B cell (primary cell): ENCODE data around the gene DYRK3. TPM values are rescaled to one million over a fixed set of nuclear protein-coding genes. Genes with fewer than 3 reads are reported as not detected.

ENCODE experiments used
- ATAC-seq: fragments of 200-7000 bp; cut with Tn5 transposase; one replicate; pipeline ENCODE4 v1.10.0; 2021; ENCODE audit warnings: low read depth, mild to moderate bottlenecking, moderate number of reproducible peaks, moderate library complexity
- CTCF ChIA-PET: fragments of 350-600 bp; sonication (Branson Sonifier 250); formaldehyde crosslinking; loops from one replicate; lab custom pipeline; 2021; ENCODE audit warnings: antibody characterized with exemption, inconsistent platforms; lab: Charles Lee
- POLR2A ChIA-PET: fragments of 350-600 bp; sonication (Branson Sonifier 250); formaldehyde crosslinking; loops from one replicate; lab custom pipeline; 2021; ENCODE audit warnings: antibody characterized with exemption; lab: Charles Lee
- DNase-seq: peaks from one replicate; pipeline ENCODE4 v3.0.0; 2013
- H2AFZ ChIP-seq: 2 replicates; pipeline ENCODE4 v1.6.1; 2012; ENCODE audit warnings: mild to moderate bottlenecking, low read depth, low read length; ENCODE audit not compliant: insufficient read depth, poor library complexity, severe bottlenecking
- H3K27ac ChIP-seq, 2 donors: 1 replicate in 1 of 2; 2 replicates in 1 of 2; pipeline ENCODE4 v1.5.1; 2012 to 2013; ENCODE audit warnings: low read length in 2 of 2, mild to moderate bottlenecking in 2 of 2, moderate library complexity in 1 of 2
- H3K27me3 ChIP-seq, 4 experiments: fragments of 200-600 bp in 1 of 4; sonication (generic) in 1 of 4; replicated peaks in 1 of 4; 1 replicate in 2 of 4; 2 replicates in 2 of 4; pipeline versions ENCODE4 v1.6.1 to v1.7.0; 2013 to 2016; ENCODE audit warnings: low read length in 3 of 4, mild to moderate bottlenecking in 2 of 4, mixed read lengths in 1 of 4, moderate library complexity in 1 of 4; ENCODE audit not compliant: insufficient read depth in 4 of 4, control insufficient read depth in 3 of 4; ENCODE audit errors: control extremely low read depth in 1 of 4
- H3K36me3 ChIP-seq, 2 experiments: replicated peaks in 1 of 2; 1 replicate in 1 of 2; 2 replicates in 1 of 2; pipeline versions ENCODE4 v1.6.1 to v1.7.1; 2013; ENCODE audit warnings: low read length in 1 of 2; ENCODE audit not compliant: insufficient read depth in 2 of 2, control insufficient read depth in 1 of 2; ENCODE audit errors: control extremely low read depth in 1 of 2, extremely low read depth in 1 of 2
- H3K4me1 ChIP-seq, 2 donors: fragments of 200-600 bp in 1 of 2; sonication (generic) in 1 of 2; 1 replicate in 1 of 2; 2 replicates in 1 of 2; pipeline versions ENCODE4 v1.5.1 to v1.6.1; 2013 to 2017; ENCODE audit warnings: low read length in 2 of 2; ENCODE audit not compliant: control insufficient read depth in 2 of 2, insufficient read depth in 2 of 2
- H3K4me2 ChIP-seq: replicated peaks from 2 replicates; pipeline ENCODE3; 2012; ENCODE audit warnings: mild to moderate bottlenecking, low read depth, low read length; ENCODE audit not compliant: poor library complexity, severe bottlenecking
- H3K4me3 ChIP-seq, 5 experiments: fragments of 200-600 bp in 1 of 5; sonication (generic) in 1 of 5; 1 replicate in 3 of 5; 2 replicates in 2 of 5; pipeline versions ENCODE4 v1.5.1 to v1.7.0; 2011 to 2016; ENCODE audit warnings: low read length in 4 of 5, mild to moderate bottlenecking in 4 of 5, low read depth in 2 of 5, control low read depth in 1 of 5, moderate library complexity in 1 of 5; ENCODE audit not compliant: insufficient read depth in 1 of 5; ENCODE audit errors: control extremely low read depth in 1 of 5, extremely low read depth in 1 of 5
- H3K79me2 ChIP-seq: fragments of 200-600 bp; sonication (generic); one replicate; pipeline ENCODE4 v1.6.0; 2016; ENCODE audit warnings: low read length; ENCODE audit not compliant: control insufficient read depth, insufficient read depth
- H3K9ac ChIP-seq: fragments of 200-600 bp; sonication (generic); 2 replicates; pipeline ENCODE4 v1.6.1; 2017; ENCODE audit warnings: mild to moderate bottlenecking, low read length, moderate library complexity
- H3K9me3 ChIP-seq, 3 donors: one replicate each; pipeline versions ENCODE4 v1.6.1 to v1.7.1; 2013; ENCODE audit warnings: low read length in 2 of 3; ENCODE audit not compliant: control insufficient read depth in 2 of 3, insufficient read depth in 1 of 3; ENCODE audit errors: control extremely low read depth in 1 of 3
- H4K20me1 ChIP-seq: 2 replicates; pipeline ENCODE4 v1.6.0; 2012; ENCODE audit warnings: mild to moderate bottlenecking, low read length; ENCODE audit not compliant: insufficient read depth, control insufficient read depth, poor library complexity, severe bottlenecking
- H3K27ac Mint-ChIP-seq: one replicate; pipeline ENCODE4 v1.8.0; 2021; ENCODE audit warnings: mixed read lengths
- H3K27me3 Mint-ChIP-seq: one replicate; pipeline ENCODE4 v1.8.0; 2021; ENCODE audit warnings: mixed read lengths
- H3K4me1 Mint-ChIP-seq: one replicate; pipeline ENCODE4 v1.8.0; 2021; ENCODE audit warnings: mixed read lengths
- H3K4me3 Mint-ChIP-seq: one replicate; pipeline ENCODE4 v1.8.0; 2021; ENCODE audit warnings: mixed read lengths
- H3K9me3 Mint-ChIP-seq: one replicate; pipeline ENCODE4 v1.8.0; 2022; ENCODE audit warnings: mixed read lengths; ENCODE audit not compliant: insufficient read depth
- CTCF ChIP-seq: fragments of 200-600 bp; IDR thresholded peaks from one replicate; pipeline ENCODE4 v1.8.0; 2022; ENCODE audit warnings: antibody characterized with exemption, mild to moderate bottlenecking
- EZH2 ChIP-seq: IDR thresholded peaks from 2 replicates; pipeline ENCODE4 v1.6.1; 2012; ENCODE audit warnings: borderline replicate concordance, low read depth, mild to moderate bottlenecking, moderate library complexity, low read length; ENCODE audit not compliant: insufficient read depth, poor library complexity, severe bottlenecking
- WGBS: methylation state at CpG from one replicate; pipeline ENCODE4 v1.1.5; 2013; ENCODE audit warnings: missing lambda C conversion rate; ENCODE audit not compliant: insufficient coverage; 5-methylcytosine and 5-hydroxymethylcytosine counted together
- intact Hi-C: fragments of 100-400 bp; cut with micrococcal nuclease; formaldehyde crosslinking; loops from one replicate; pipeline ENCODE4 v1.10.0; 2022
- polyA plus RNA-seq: library from polyadenylated mRNA; depleted of rRNA; stranded (reverse); fragments of >200 nt; gene quantifications from 2 replicates; pipeline ENCODE4 v1.2.3, GENCODE V29; 2012
- total RNA-seq, 2 donors: library from RNA; stranded (reverse); fragments of 120-200 nt in 1 of 2; gene quantifications; 1 replicate in 1 of 2; 2 replicates in 1 of 2; pipeline versions ENCODE4 v1.2.3 to v1.2.4, GENCODE V29; 2013 to 2022

Gene DYRK3
- total and polyA plus RNA-seq, 2 donors (not counting 1 experiment from before 2014, with no cell fraction given) = 0.30 TPM; not detected in 1

GRCh38 chr1:206663362-206663761 is 28.0 kb downstream of the DYRK3 start:
- Histone ChIP-seq H3K9ac (no peak overlapping the region), H3K4me1 (peaks cover 15 to 20% of the 10 kb centered on the region in 2 donors), H3K27ac (no peak overlapping the region), H2AFZ (no peak overlapping the region), H4K20me1 (no peaks in the 10 kb centered on the region), H3K36me3 (no peaks in the 10 kb centered on the region), H3K4me3 (no peak overlapping the region), H3K27me3 (peaks cover 0 to 48% (median 17%) of the 10 kb centered on the region in 4 experiments), H3K79me2 (no peaks in the 10 kb centered on the region), H3K9me3 (no peaks in the 10 kb centered on the region), H3K4me2 (peak overlapping the region; percentile 75)
- peaks cover 29% of the 10 kb centered on the region for H3K4me1 Mint-ChIP-seq
- intact Hi-C loops = no loop called here
- ChIA-PET CTCF (interaction anchor here (0.6 to 18.6 kb wide), 66 partner anchors 11 to 389 kb away, joined by 3 to 215 read pairs (median 6); partner anchors contain the start of genes DYRK3, EIF2D, IKBKE and IL10), POLR2A (interaction anchor here (0.8 to 1.3 kb wide), 4 partner anchors 9 to 51 kb away, joined by 3 to 5 read pairs (median 4); partner anchors contain the start of gene EIF2D)
- ATAC-seq = no peak
- 10% methylated on average over 3 of the region's 5 CpGs for WGBS
- no peak overlapping the region for H3K27ac Mint-ChIP-seq
- TF ChIP-seq EZH2 = no peak
- TF ChIP-seq CTCF = no peak
- peaks cover 42% of the 10 kb centered on the region for H3K27me3 Mint-ChIP-seq
- peak overlapping the region; percentile 64 for H3K4me3 Mint-ChIP-seq
- no peak for DNase-seq
- no peaks in the 10 kb centered on the region for H3K9me3 Mint-ChIP-seq
